GM12801 (cell line): ENCODE data around the gene RNF212B.

Experiments
- CTCF ChIP-seq: IDR thresholded peaks from one replicate; pipeline ENCODE4 v1.5.1; 2011; ENCODE audit warnings: control low read depth; ENCODE audit not compliant: insufficient read length; ENCODE audit errors: extremely low read depth

Gene RNF212B

GRCh38 chr14:23285530-23286019 lies 47.8 kb downstream of the RNF212B start:
- TF ChIP-seq CTCF: no peak

- TF ChIP-seq CTCF: no peak
These were observed 48.5 kb downstream of the RNF212B start, which contains the start of gene HOMEZ for GRCh38 chr14:23286020-23286901. HOMEZ (minus strand) TSS chr14:23286132; CDS start chr14:23285952, 180 bp downstream.

- no peak for TF ChIP-seq CTCF
These were observed 49.3 kb downstream of the RNF212B start for GRCh38 chr14:23286902-23287479.

GRCh38 chr14:23294734-23295561 lies 57.2 kb downstream of the RNF212B start:
- no peak for TF ChIP-seq CTCF

- no peak for TF ChIP-seq CTCF
These were observed 58.5 kb downstream of the RNF212B start for GRCh38 chr14:23296012-23296777.

- no peak for TF ChIP-seq CTCF
These were observed 59.4 kb downstream of the RNF212B start for GRCh38 chr14:23297096-23297495.
